Uterus (tissue), 4 donors: ENCODE measurements around the gene IL3. TPM values are rescaled to one million over a fixed set of nuclear protein-coding genes. Genes with fewer than 3 reads are reported as not detected.

Source experiments
- DNase-seq, 2 donors: peaks; one replicate each; pipeline ENCODE4 v3.0.0-alpha.2; 2019 to 2020
- H3K27ac ChIP-seq, 2 donors: fragments of 200-600 bp; sonication (generic); 1 replicate in 1 of 2; 2 replicates in 1 of 2; pipeline ENCODE4 v1.5.1; 2016 to 2018
- H3K27me3 ChIP-seq, 2 donors: fragments of 200-600 bp; sonication (generic); one replicate each; pipeline ENCODE4 v1.5.1; 2018 to 2019; ENCODE audit warnings: control low read depth in 1 of 2
- H3K36me3 ChIP-seq, 2 donors: fragments of 200-600 bp; sonication (generic); one replicate each; pipeline ENCODE4 v1.5.1; 2019; ENCODE audit warnings: control low read depth in 1 of 2
- H3K4me1 ChIP-seq, 2 donors: fragments of 200-600 bp; sonication (generic); one replicate each; pipeline ENCODE4 v1.5.1; 2018 to 2019; ENCODE audit warnings: control low read depth in 1 of 2
- H3K4me3 ChIP-seq, 2 donors: fragments of 200-600 bp; sonication (generic); 1 replicate in 1 of 2; 2 replicates in 1 of 2; pipeline ENCODE4 v1.5.1; 2018 to 2019; ENCODE audit warnings: mild to moderate bottlenecking in 1 of 2
- H3K9me3 ChIP-seq, 2 donors: fragments of 200-600 bp; sonication (generic); one replicate each; pipeline ENCODE4 v1.5.1; 2019; ENCODE audit warnings: control low read depth in 1 of 2
- POLR2A ChIP-seq, 2 donors: fragments of 450-650 bp; IDR thresholded peaks; one replicate each; pipeline ENCODE4 v1.6.1; 2016; ENCODE audit warnings: antibody characterized with exemption in 2 of 2, mild to moderate bottlenecking in 1 of 2, moderate library complexity in 1 of 2
- intact Hi-C: fragments of 100-400 bp; cut with DNase I; formaldehyde crosslinking; loops from one replicate; pipeline ENCODE4 v1.15.1; 2023; ENCODE audit warnings: low total_unique reads
- total RNA-seq, 4 donors: library from RNA; depleted of rRNA in 3 of 4; stranded (reverse); fragments of >200 nt in 3 of 4; gene quantifications; one replicate each; pipeline versions ENCODE4 v1.1.0 to v1.2.4, GENCODE V29; 2014 to 2023
- TF ChIP-seq, protein P1 (sequence below), 4 experiments: fragments of 200-600 bp in 2 of 4; fragments of 450-650 bp in 2 of 4; sonication (generic) in 2 of 4; IDR thresholded peaks; one replicate each; pipeline ENCODE4 v1.5.1; 2016 to 2019; ENCODE audit warnings: antibody characterized with exemption in 4 of 4, mild to moderate bottlenecking in 2 of 4, moderate library complexity in 1 of 4
- donor health status: DM: yes; HTN: yes; CAD: no.

IL3 gene
- total RNA-seq, 4 donors from 2014 or later = not detected

GRCh38 chr5:132019337-132019736 lies 41.1 kb upstream of the IL3 start:
- no peaks in the 10 kb centered on the region for H3K4me1 ChIP-seq
- intact Hi-C loops = no loop called here
- H3K9me3 ChIP-seq = no peaks in the 10 kb centered on the region
- H3K27ac ChIP-seq = no peak overlapping the region
- H3K36me3 ChIP-seq = no peaks in the 10 kb centered on the region
- H3K27me3 ChIP-seq = no peaks in the 10 kb centered on the region
- TF ChIP-seq POLR2A (IDR thresholded peaks at IDR 0.05) = no peak
- TF ChIP-seq, protein P1, sequence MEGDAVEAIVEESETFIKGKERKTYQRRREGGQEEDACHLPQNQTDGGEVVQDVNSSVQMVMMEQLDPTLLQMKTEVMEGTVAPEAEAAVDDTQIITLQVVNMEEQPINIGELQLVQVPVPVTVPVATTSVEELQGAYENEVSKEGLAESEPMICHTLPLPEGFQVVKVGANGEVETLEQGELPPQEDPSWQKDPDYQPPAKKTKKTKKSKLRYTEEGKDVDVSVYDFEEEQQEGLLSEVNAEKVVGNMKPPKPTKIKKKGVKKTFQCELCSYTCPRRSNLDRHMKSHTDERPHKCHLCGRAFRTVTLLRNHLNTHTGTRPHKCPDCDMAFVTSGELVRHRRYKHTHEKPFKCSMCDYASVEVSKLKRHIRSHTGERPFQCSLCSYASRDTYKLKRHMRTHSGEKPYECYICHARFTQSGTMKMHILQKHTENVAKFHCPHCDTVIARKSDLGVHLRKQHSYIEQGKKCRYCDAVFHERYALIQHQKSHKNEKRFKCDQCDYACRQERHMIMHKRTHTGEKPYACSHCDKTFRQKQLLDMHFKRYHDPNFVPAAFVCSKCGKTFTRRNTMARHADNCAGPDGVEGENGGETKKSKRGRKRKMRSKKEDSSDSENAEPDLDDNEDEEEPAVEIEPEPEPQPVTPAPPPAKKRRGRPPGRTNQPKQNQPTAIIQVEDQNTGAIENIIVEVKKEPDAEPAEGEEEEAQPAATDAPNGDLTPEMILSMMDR (IDR thresholded peaks at IDR 0.05) = no peak
- H3K4me3 ChIP-seq = no peak overlapping the region
- no peak for DNase-seq

DNA sequence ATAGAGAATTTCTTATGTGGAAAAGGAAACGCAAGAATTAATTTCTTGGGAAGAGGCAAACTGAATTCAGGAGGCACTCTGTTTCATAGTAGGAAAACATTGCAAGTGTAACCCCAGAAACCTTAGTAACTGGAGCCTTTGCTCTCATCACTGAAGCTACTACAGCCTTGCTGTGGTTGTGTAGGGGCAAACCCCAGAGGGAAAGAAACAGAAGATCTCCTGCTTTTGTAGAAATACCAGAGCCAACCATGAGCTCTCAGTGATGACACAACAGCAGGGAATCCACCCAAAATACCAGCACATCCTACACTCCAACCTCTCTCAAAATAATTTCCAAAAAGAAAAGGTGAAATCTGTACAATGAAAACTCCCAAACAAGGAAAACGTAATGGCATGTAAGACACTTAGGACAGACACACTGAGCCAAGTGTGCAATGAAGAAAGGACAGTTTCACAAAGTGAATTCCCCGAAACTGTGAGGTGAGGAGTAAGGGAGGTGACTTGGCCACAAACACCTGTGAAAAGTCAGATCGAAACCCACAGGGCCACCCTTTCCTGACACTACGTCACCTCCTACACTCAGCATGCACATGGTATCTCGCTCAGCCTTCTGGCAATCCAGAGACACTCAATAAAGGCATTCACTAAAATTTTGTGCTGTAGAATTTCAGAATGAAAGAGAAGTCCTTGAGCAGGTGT lies 40.4 kb upstream of the IL3 start:
- Histone ChIP-seq H3K36me3 (no peaks in the 10 kb centered on the region), H3K27ac (no peak overlapping the region), H3K9me3 (no peaks in the 10 kb centered on the region), H3K4me3 (no peak overlapping the region), H3K4me1 (no peaks in the 10 kb centered on the region), H3K27me3 (no peaks in the 10 kb centered on the region)
- intact Hi-C loops = no loop called here
- no peak for DNase-seq
- TF ChIP-seq, protein P1 (IDR thresholded peaks at IDR 0.05) = no peak
- TF ChIP-seq POLR2A (IDR thresholded peaks at IDR 0.05) = no peak

DNA sequence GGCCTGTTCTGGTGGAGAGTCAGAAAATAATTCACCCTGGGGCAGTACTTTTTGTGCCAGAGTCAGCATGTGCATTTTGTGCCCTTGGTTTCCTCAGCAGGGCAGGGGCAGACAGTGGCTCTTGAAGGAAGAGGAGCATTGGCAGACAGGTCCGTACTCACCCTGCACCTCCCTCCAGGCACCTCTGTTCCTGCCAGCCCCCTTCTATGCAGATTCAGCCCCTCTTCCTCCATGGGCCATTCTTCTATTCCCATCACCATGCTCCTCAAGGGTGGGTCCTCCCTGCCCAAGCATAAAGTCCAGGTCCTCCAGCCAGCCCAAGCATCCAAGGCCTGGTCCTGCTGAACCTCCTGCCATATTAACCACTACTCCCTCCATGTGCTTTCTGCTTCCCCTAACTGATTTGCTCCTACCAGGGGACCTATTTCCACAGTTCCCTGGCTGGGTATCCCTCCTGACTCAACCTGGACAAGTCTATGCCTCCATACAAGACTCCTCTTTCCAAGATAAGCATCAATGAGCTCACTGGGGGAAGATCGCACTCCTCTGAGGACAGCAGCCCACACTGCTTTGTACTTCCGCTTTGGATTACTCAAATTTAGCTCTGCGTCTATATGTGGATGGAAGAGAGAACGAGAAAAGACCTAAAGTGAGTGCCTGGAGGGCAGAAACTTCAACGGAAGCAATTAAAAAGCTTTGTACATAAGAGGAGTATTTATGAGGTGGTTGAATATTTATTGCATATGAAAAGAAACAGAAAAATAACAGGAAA lies 39.7 kb upstream of the IL3 start:
- no peak for DNase-seq
- no peak overlapping the region for H3K4me3 ChIP-seq
- no peaks in the 10 kb centered on the region for H3K36me3 ChIP-seq
- intact Hi-C loops = no loop called here
- no peaks in the 10 kb centered on the region for H3K9me3 ChIP-seq
- no peak overlapping the region for H3K27ac ChIP-seq
- TF ChIP-seq POLR2A (IDR thresholded peaks at IDR 0.05) = no peak
- TF ChIP-seq, protein P1 (IDR thresholded peaks at IDR 0.05) = no peak
- no peaks in the 10 kb centered on the region for H3K4me1 ChIP-seq
- no peaks in the 10 kb centered on the region for H3K27me3 ChIP-seq

DNA sequence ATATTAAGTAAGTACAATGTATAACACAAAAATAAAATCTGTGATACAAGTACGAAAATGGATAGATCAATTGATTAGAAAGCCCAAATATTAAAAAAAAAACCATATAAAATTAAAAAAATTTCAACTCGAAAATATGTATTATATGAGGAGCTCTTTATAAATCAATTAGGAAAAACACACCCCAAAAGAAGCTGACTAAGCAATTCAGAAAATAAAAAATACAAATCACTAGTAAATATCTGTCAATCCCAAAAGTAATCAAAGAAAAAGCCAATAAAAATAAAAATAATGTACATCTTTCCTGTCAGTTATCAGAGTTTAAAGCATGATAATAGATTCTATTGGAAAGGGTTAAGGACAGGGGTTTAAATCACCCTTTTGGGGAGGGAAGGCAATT lies 38.8 kb upstream of the IL3 start:
- intact Hi-C loops = no loop called here
- no peak for DNase-seq
- Histone ChIP-seq H3K27ac (no peak overlapping the region), H3K27me3 (no peaks in the 10 kb centered on the region), H3K9me3 (no peaks in the 10 kb centered on the region), H3K4me3 (no peak overlapping the region), H3K4me1 (no peaks in the 10 kb centered on the region), H3K36me3 (no peaks in the 10 kb centered on the region)
- no peak for TF ChIP-seq POLR2A (IDR thresholded peaks at IDR 0.05)
- TF ChIP-seq, protein P1 (IDR thresholded peaks at IDR 0.05) = no peak

- no peak for DNase-seq
- H3K4me3 ChIP-seq = no peak overlapping the region
- H3K27ac ChIP-seq = no peak overlapping the region
- no peaks in the 10 kb centered on the region for H3K4me1 ChIP-seq
- TF ChIP-seq POLR2A (IDR thresholded peaks at IDR 0.05) = no peak
- TF ChIP-seq, protein P1 (IDR thresholded peaks at IDR 0.05) = no peak
- intact Hi-C loops = no loop called here
- H3K36me3 ChIP-seq = no peaks in the 10 kb centered on the region
- no peaks in the 10 kb centered on the region for H3K9me3 ChIP-seq
- H3K27me3 ChIP-seq = no peaks in the 10 kb centered on the region
Observed at GRCh38 chr5:132022737-132023136, 37.7 kb upstream of the IL3 start.
